ENCODE data around the gene SACM1L. TPM values are rescaled to one million over a fixed set of nuclear protein-coding genes. Genes with fewer than 3 reads are reported as not detected.
A peak's percentile ranks its signal among the peaks of the same experiment; 100 is the strongest.
"Not testable (repeated sequence)": the region's sequence is repeated elsewhere in the genome, so short reads cannot be mapped to it uniquely, and the experiment has no call there.

SACM1L gene
- total RNA-seq, 2 donors from 2014 or later, result 149 to 161 TPM

DNA sequence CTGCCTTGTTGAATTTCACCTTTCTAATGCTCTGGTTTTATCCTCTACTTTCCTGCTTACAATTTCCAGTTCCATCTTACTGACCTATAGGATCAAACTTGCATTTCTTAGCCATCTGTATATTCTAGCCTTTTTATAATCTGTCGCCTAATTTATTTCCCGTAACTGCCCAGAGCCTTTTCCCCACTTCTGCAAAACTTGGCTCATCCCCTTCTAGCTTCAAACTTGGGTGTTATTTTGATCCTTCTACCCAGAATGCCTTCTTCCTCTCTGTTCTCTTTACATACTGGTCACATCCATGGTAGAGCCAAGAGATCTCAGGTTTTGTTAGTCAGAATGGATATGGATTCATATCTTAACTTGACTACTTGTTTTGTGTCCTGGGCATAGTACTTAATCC is 2.6 kb downstream of the SACM1L start:
- Mint-ChIP-seq H3K36me3 (ENCODE audit: low read depth) (peaks cover 46% of the 10 kb centered on the region), H3K27me3 (ENCODE audit: insufficient read depth) (no peaks in the 10 kb centered on the region), H3K4me1 (peaks cover 37% of the 10 kb centered on the region), H3K9me3 (peaks cover 2% of the 10 kb centered on the region), H3K27ac (no peak overlapping the region), H3K4me3 (peak overlapping the region; percentile 92)
- H3K4me3 ChIP-seq (ENCODE audit: low read length), result peak overlapping the region; percentile 100
- peaks cover 17% of the 10 kb centered on the region for H3K4me1 ChIP-seq (ENCODE audit: control insufficient read depth, insufficient read depth, low read length)
- no peaks in the 10 kb centered on the region for H3K9me3 ChIP-seq (ENCODE audit: control insufficient read depth, low read length)
- H3K9ac ChIP-seq (ENCODE audit: extremely low read depth, low read length, poor library complexity, severe bottlenecking), result peak overlapping the region; percentile 94
- DNase-seq, result no peak
- H3K36me3 ChIP-seq (ENCODE audit: control insufficient read depth, insufficient read depth, low read length), result peaks cover 61% of the 10 kb centered on the region
- H3K27ac ChIP-seq (ENCODE audit: low read depth, low read length), result no peak overlapping the region
- TF ChIP-seq, protein P1, sequence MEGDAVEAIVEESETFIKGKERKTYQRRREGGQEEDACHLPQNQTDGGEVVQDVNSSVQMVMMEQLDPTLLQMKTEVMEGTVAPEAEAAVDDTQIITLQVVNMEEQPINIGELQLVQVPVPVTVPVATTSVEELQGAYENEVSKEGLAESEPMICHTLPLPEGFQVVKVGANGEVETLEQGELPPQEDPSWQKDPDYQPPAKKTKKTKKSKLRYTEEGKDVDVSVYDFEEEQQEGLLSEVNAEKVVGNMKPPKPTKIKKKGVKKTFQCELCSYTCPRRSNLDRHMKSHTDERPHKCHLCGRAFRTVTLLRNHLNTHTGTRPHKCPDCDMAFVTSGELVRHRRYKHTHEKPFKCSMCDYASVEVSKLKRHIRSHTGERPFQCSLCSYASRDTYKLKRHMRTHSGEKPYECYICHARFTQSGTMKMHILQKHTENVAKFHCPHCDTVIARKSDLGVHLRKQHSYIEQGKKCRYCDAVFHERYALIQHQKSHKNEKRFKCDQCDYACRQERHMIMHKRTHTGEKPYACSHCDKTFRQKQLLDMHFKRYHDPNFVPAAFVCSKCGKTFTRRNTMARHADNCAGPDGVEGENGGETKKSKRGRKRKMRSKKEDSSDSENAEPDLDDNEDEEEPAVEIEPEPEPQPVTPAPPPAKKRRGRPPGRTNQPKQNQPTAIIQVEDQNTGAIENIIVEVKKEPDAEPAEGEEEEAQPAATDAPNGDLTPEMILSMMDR (conservative IDR thresholded peaks at IDR 0.05), result no peak
- no peaks in the 10 kb centered on the region for H3K27me3 ChIP-seq (ENCODE audit: control insufficient read depth, insufficient read depth, low read length, poor library complexity, severe bottlenecking)
- WGBS, 2 experiments (ENCODE audit: insufficient coverage in 1 of 2, insufficient read length in 1 of 2), result 79 to 98% methylated on average over 2 of the region's 2 CpGs

DNA sequence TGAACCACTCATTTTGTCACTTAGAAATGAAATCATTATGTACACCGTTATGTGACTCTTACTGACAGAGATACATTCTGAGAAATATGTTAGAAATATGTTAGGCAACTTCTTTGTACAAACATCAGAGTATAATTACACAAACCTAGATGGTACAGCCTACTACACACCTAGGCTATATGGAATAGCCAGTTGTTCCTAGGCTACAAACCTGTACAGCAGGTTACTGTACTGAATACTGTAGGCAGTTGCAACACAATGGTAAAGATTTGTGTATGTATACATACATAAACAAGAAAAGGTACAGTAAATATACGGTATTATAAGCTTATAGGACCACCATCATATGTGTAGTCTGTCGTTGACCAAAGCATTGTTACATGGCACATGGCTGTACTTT is 3.7 kb downstream of the SACM1L start:
- Mint-ChIP-seq H3K27ac (no peak overlapping the region), H3K4me1 (peaks cover 38% of the 10 kb centered on the region), H3K36me3 (ENCODE audit: low read depth) (peaks cover 50% of the 10 kb centered on the region), H3K9me3 (peaks cover 2% of the 10 kb centered on the region), H3K27me3 (ENCODE audit: insufficient read depth) (no peaks in the 10 kb centered on the region), H3K4me3 (peak overlapping the region; percentile 92)
- H3K9me3 ChIP-seq (ENCODE audit: control insufficient read depth, low read length), result no peaks in the 10 kb centered on the region
- no peaks in the 10 kb centered on the region for H3K27me3 ChIP-seq (ENCODE audit: control insufficient read depth, insufficient read depth, low read length, poor library complexity, severe bottlenecking)
- peaks cover 17% of the 10 kb centered on the region for H3K4me1 ChIP-seq (ENCODE audit: control insufficient read depth, insufficient read depth, low read length)
- DNase-seq, result no peak
- peak overlapping the region; percentile 100 for H3K4me3 ChIP-seq (ENCODE audit: low read length)
- no peak overlapping the region for H3K27ac ChIP-seq (ENCODE audit: low read depth, low read length)
- WGBS, 2 experiments (ENCODE audit: insufficient coverage in 1 of 2, insufficient read length in 1 of 2), result 94 to 99% methylated on average over 2 to 3 of the region's 3 CpGs
- TF ChIP-seq, protein P1 (conservative IDR thresholded peaks at IDR 0.05), result no peak
- peaks cover 70% of the 10 kb centered on the region for H3K36me3 ChIP-seq (ENCODE audit: control insufficient read depth, insufficient read depth, low read length)
- H3K9ac ChIP-seq (ENCODE audit: extremely low read depth, low read length, poor library complexity, severe bottlenecking), result no peak overlapping the region

DNA sequence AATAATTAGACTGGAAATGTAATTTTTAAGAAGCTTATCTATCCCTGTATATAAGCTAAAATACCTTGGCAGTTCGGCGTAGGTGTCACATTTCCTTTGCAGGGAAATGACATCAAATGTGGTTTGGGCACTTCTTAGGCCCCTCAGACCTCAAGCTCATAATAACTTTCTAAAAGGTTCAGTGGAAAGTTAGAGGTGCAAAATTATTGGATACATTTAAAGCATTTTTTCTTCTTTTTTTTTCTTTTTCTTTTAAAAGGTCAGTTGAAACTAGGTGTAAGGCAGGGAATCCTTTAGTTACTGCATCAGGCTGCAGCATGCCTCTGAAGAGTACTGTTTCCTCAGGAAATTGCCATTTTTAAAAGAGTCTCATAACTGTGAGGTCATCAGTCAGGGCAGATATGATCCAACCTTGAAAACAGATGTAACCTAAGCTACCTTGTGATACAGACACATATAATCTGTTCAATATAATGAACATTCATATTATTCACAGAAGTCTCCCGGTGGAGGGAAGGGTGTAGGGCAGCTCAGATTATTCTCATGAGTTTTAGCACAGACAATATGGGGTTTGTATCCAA is 4.8 kb downstream of the SACM1L start:
- peak overlapping the region; percentile 11 for H3K27ac Mint-ChIP-seq
- peaks cover 53% of the 10 kb centered on the region for H3K36me3 Mint-ChIP-seq (ENCODE audit: low read depth)

DNA sequence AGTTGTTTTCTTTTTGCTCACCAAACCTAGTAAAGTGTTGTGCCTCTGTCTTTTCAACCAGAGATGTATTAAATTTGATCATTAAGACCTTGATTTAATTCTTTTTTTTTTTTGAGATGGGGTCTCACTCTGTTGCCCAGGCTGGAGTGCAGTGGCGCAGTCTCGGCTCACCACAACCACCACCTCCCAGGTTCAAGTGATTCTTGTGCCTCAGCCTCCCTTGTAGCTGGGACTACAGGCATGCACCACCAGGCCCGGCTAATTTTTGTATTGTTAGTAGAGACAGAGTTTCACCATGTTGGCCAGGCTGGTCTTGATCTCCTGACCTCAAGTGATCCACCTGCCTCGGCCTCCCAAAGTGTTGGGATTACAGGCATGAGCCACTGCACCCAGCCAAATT is 6.0 kb downstream of the SACM1L start:
- Histone ChIP-seq H3K4me3 (ENCODE audit: low read length) (peak overlapping the region; percentile 100), H3K4me1 (ENCODE audit: control insufficient read depth, insufficient read depth, low read length) (peaks cover 17% of the 10 kb centered on the region), H3K36me3 (ENCODE audit: control insufficient read depth, insufficient read depth, low read length) (peaks cover 84% of the 10 kb centered on the region)
- not testable (repeated sequence) for H3K27ac ChIP-seq (ENCODE audit: low read depth, low read length); H3K4me3 Mint-ChIP-seq; H3K27me3 Mint-ChIP-seq (ENCODE audit: insufficient read depth); H3K27me3 ChIP-seq (ENCODE audit: control insufficient read depth, insufficient read depth, low read length, poor library complexity, severe bottlenecking); H3K9me3 ChIP-seq (ENCODE audit: control insufficient read depth, low read length); H3K9ac ChIP-seq (ENCODE audit: extremely low read depth, low read length, poor library complexity, severe bottlenecking); DNase-seq; H3K9me3 Mint-ChIP-seq
- Mint-ChIP-seq H3K27ac (peak overlapping the region; percentile 11), H3K4me1 (peaks cover 44% of the 10 kb centered on the region), H3K36me3 (ENCODE audit: low read depth) (peaks cover 62% of the 10 kb centered on the region)
- WGBS, 2 experiments (ENCODE audit: insufficient coverage in 1 of 2, insufficient read length in 1 of 2), result 77 to 80% methylated on average over 1 to 4 of the region's 4 CpGs

More for the DNA sequence above, 4.8 kb downstream of the SACM1L start:
- peak overlapping the region; percentile 100 for H3K4me3 ChIP-seq (ENCODE audit: low read length)
- no peak for DNase-seq
- no peak overlapping the region for H3K27ac ChIP-seq (ENCODE audit: low read depth, low read length)
- no peaks in the 10 kb centered on the region for H3K9me3 Mint-ChIP-seq
- peaks cover 17% of the 10 kb centered on the region for H3K4me1 ChIP-seq (ENCODE audit: control insufficient read depth, insufficient read depth, low read length)
- TF ChIP-seq, protein P1 (conservative IDR thresholded peaks at IDR 0.05), result peak; percentile 59
- H3K9me3 ChIP-seq (ENCODE audit: control insufficient read depth, low read length), result no peaks in the 10 kb centered on the region
- H3K27me3 ChIP-seq (ENCODE audit: control insufficient read depth, insufficient read depth, low read length, poor library complexity, severe bottlenecking), result no peaks in the 10 kb centered on the region
- H3K27me3 Mint-ChIP-seq (ENCODE audit: insufficient read depth), result no peaks in the 10 kb centered on the region
- H3K36me3 ChIP-seq (ENCODE audit: control insufficient read depth, insufficient read depth, low read length), result peaks cover 75% of the 10 kb centered on the region
- no peak overlapping the region for H3K4me3 Mint-ChIP-seq
- WGBS, 2 experiments (ENCODE audit: insufficient coverage in 1 of 2, insufficient read length in 1 of 2), result 92 to 100% methylated on average over 1 to 3 of the region's 3 CpGs
- peaks cover 38% of the 10 kb centered on the region for H3K4me1 Mint-ChIP-seq
- H3K9ac ChIP-seq (ENCODE audit: extremely low read depth, low read length, poor library complexity, severe bottlenecking), result peak overlapping the region; percentile 6

Data from endodermal cell (in vitro differentiated cells).